ENCODE data around the gene PGAM5.
"Not testable (repeated sequence)": the region's sequence is repeated elsewhere in the genome, so short reads cannot be mapped to it uniquely, and the experiment has no call there.

The PGAM5 gene

GRCh38 chr12:132689227-132689626 lies 21.4 kb upstream of the PGAM5 start:
- no peak for DNase-seq (ENCODE audit: low read depth)

- DNase-seq (ENCODE audit: low read depth) = no peak
Observed at GRCh38 chr12:132690112-132690511, 20.5 kb upstream of the PGAM5 start.

GRCh38 chr12:132692030-132692429 lies 18.6 kb upstream of the PGAM5 start:
- not testable (repeated sequence) for DNase-seq (ENCODE audit: low read depth)

- DNase-seq (ENCODE audit: low read depth) = not testable (repeated sequence)
Observed at GRCh38 chr12:132694888-132695287, 15.8 kb upstream of the PGAM5 start.

- no peak for DNase-seq (ENCODE audit: low read depth)
Observed at GRCh38 chr12:132695431-132695830, 15.2 kb upstream of the PGAM5 start.

GRCh38 chr12:132698341-132698740 lies 12.3 kb upstream of the PGAM5 start:
- no peak for DNase-seq (ENCODE audit: low read depth)

- DNase-seq (ENCODE audit: low read depth) = no peak
Observed at GRCh38 chr12:132700212-132700822, 10.3 kb upstream of the PGAM5 start.

- no peak for DNase-seq (ENCODE audit: low read depth)
Observed at GRCh38 chr12:132702640-132703039, 8.0 kb upstream of the PGAM5 start.

- no peak for DNase-seq (ENCODE audit: low read depth)
Observed at GRCh38 chr12:132703641-132704040, 7.0 kb upstream of the PGAM5 start.

GRCh38 chr12:132707241-132707640 lies 3.4 kb upstream of the PGAM5 start:
- DNase-seq (ENCODE audit: low read depth) = no peak

- DNase-seq (ENCODE audit: low read depth) = no peak
Observed at GRCh38 chr12:132708150-132708549, 2.5 kb upstream of the PGAM5 start.

GRCh38 chr12:132710043-132710404 lies 618 bp upstream of the PGAM5 start:
- DNase-seq (ENCODE audit: low read depth) = no peak

- DNase-seq (ENCODE audit: low read depth) = no peak
Observed at GRCh38 chr12:132711080-132711843, 620 bp downstream of the PGAM5 start.

- no peak for DNase-seq (ENCODE audit: low read depth)
Observed at GRCh38 chr12:132713123-132713522, 2.5 kb downstream of the PGAM5 start.

GRCh38 chr12:132715874-132716273 lies 5.2 kb downstream of the PGAM5 start:
- DNase-seq (ENCODE audit: low read depth) = no peak

- no peak for DNase-seq (ENCODE audit: low read depth)
Observed at GRCh38 chr12:132716356-132716755, 5.7 kb downstream of the PGAM5 start.

- no peak for DNase-seq (ENCODE audit: low read depth)
Observed at GRCh38 chr12:132717011-132717410, 6.4 kb downstream of the PGAM5 start.

GRCh38 chr12:132717531-132718387 lies 7.1 kb downstream of the PGAM5 start:
- no peak for DNase-seq (ENCODE audit: low read depth)

GRCh38 chr12:132718644-132719043 lies 8.0 kb downstream of the PGAM5 start:
- no peak for DNase-seq (ENCODE audit: low read depth)

- DNase-seq (ENCODE audit: low read depth) = no peak
Observed at GRCh38 chr12:132719141-132719953, 8.7 kb downstream of the PGAM5 start.

- DNase-seq (ENCODE audit: low read depth) = no peak
Observed at GRCh38 chr12:132719954-132720324, 9.3 kb downstream of the PGAM5 start.
